Esophagus mucosa (tissue), 1 donor: ENCODE data around the gene NDUFA13. TPM values are rescaled to one million over a fixed set of nuclear protein-coding genes. Genes with fewer than 3 reads are reported as not detected.
A peak's percentile ranks its signal among the peaks of the same experiment; 100 is the strongest.

Experiments
- ATAC-seq: fragments of 200-7000 bp; cut with Tn5 transposase; one replicate; pipeline ENCODE4 v1.9.1; 2020
- total RNA-seq: library from RNA; stranded (reverse); gene quantifications from one replicate; pipeline ENCODE4 v1.2.4, GENCODE V29; 2023
- donor health status: DM: yes; HTN: yes; CAD: no.

Gene NDUFA13
- total RNA-seq, 1 donor from 2014 or later, result 314 TPM

DNA sequence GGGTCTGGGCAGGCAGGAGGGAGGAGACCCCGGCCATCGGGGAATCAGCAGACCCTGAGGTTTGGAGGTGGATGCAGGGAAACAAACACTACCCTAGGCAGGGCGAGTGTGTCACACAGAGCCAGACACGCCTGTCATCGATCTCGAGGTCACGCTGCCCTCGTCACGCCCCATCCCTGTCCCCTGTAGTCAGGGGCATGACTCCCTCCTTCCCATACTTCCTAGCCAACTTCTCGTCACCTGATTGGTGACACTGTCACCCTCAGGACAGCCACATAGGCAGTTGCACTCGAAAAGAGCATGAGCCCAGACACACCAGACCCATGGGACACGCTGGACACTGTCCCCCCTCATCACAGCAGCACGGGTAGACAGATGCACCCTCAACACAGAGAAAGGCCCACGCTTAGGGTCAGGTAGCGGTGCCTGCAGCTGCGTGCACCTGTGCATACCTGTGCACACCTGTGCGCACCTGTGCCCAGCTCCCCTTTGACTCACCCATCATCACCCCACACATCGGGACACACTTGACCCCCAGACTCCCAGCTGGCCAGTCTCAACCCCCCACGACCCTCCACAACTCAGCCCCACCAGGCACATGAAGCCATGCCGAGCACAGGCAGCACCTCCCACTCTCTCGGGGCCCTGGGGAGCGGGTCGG lies 33.9 kb downstream of the NDUFA13 start:
- ATAC-seq, result no peak

DNA sequence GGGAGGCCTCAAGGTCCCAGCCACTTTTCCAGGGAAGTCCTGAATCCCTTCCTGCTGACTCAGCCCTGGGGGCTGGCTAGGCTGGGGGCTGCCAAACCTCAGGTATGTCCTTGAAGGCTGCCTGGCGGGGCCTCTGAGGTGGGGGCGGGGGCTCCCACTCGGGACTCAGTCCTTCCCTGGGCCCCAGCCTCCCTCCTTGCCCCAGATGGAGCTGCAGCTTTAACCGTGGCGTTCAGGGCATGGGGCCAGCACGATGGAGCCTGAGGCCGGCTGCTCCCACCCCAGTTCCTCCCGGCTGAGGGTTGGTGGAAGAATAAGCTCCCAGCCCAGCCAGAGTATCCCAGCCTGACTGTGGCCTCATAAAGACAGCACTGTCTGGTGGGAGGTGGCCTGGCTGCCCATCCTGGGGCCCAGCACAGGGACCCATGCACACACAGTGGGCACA lies 34.5 kb downstream of the NDUFA13 start:
- no peak for ATAC-seq

DNA sequence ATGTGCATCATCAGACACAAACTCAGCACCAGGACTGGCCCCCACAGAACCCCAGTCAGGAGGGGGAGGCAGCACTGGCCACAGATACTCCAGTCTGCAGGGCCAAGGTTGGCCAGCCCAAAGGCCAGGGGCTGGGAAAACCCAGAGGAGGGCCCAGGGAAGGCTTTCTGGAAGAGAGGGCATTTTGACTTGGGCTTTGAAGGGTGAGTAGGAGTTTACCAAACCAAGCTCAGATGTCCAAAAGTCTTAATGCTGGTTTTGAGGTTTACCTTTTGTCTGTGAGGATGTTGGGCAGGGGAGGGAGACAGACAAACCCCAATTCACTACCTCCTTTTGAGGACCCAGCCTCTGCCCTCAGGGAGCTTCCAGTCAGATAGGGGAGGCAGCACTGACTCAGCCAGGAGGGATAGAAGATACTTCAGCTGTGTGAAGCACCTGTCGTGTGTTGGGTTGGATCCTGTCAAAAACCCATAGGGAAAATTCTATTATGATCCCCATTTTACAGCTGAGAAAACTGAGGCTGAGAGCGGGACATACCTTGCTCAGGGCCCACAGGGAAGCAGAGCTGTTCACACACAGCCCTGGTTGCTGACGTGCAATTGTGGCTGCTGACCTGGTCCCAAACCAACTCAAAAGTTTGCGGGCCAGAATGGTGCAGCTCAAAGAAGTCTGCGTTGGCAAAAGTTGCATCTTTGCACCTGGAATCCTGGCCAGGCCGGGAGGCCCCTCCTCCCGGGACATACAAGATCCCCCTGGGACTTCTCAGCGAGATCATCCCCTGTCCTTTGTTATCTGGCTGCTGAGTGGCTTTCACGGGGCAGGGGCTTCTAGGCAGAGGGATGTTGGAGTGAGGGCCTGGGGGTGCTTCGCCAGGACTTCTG lies 35.2 kb downstream of the NDUFA13 start:
- no peak for ATAC-seq

DNA sequence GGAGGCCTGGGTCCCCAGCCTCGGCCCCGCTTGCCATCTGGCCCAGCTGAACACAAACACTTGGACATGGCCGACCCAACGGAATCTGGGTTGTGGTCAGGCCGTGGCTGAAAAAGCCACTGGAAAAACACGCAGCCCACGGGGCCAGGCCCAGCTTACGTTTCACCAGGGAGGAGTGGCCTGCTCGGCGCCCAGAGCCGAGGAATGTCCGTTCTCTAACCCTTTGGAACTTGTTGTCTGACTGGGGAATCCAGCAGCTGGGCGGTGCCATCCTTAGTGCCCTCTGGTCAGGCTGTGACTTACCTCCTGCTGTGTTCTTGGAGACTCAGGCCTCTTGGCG lies 35.8 kb downstream of the NDUFA13 start:
- ATAC-seq, result no peak

DNA sequence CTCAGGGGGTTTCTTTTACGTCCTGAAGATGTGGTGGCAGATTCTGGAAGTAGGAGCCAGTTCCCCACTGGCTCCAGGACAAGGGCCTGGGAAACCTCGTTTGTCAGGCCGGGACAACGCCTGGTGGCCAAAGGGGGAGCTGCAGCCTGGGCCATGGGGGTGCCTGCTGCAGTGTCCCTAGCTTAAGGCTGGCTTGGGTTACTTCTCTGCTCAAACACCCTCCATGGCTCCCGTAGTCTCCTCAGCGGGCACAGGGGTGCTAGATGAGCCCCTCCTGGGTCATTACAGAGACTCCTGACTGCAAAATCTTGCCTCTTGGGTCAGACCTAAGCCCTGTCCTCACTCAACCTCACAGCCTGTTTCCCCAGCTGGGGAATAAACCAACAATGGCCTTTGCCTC lies 36.8 kb downstream of the NDUFA13 start:
- peak; percentile 42 for ATAC-seq

DNA sequence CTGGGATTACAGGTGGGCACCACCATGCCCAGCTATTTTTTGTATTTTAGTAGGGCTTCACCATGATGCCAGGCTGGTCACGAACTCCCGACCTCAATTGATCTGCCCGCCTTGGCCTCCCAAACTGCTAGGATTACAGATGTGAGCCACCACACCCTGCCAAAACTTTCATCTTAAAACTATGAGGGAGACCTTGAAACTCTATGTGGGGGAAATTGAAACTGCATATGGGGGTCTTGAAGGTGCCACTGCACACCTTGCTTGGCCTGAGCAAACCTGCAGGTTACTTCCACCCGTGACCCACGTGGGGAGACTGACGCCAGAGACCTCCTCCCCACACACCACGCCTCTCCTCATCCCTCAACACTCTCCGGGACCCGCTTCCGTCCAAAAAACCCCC lies 37.6 kb downstream of the NDUFA13 start:
- ATAC-seq, result no peak

DNA sequence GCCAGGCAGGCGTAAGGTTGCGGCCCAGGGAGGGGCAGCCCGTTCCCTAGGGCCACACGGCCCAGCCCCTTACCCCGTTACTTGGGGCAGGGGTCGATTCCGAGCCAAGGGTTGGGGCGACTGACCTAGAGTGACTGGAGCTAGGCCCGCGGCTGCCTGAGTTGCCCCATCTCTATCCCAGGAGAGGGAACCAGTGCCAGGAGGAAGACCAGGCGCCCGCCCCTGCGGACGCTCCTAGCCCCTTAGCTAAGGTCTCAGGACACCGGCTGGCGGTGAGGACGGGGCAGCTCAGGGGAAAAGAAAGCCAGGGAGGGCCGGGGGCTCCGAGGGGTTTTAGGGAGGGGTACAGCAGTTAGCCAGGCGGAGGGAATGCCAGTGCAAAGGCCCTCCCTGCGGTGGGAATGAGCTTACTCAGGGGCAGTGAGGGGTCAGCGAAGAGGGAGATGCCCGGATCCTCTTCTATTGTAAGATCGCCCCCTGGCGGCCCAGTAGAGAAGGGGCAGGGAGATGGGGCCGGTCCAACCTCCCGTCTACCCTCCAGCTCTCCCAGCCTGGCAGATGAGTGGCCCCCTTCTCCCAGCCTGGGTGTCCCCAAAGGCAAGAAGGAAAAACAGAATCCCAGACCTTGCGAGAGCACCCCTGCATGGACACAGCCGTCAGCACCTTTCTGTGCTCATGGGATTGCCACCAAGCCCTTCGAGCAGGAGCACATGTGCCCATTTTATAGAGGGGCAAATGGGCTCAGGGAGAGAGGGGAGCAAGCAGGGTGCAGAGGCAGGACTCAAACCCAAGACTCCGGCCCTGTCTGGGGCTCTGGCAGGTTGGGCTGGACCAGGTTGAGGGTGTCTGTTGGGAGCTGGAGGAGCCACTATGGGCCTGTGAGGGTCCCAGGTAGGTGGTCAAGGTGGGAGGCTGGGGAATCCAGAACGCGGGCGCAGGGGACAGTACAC lies 38.3 kb downstream of the NDUFA13 start:
- ATAC-seq, result peak; percentile 48

DNA sequence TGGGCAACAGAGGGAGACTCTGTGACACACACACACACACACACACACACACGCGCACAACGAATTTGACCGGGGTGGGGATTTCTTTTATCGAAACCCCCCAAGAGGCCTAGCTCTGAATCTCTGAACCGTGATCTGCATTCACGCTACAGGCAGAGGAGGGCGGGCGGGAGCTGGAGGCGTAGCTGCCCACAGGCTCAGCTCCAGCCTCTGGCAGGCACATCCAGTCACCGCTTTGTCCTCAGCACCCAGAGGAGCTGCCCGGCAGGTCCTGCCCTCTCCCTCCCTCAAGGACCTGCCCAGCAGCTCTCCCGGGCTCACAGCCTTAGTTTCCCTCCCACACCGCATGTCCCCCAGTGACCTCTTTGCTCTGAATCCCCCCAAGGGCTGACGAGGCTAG lies 42.0 kb downstream of the NDUFA13 start:
- ATAC-seq, result no peak

DNA sequence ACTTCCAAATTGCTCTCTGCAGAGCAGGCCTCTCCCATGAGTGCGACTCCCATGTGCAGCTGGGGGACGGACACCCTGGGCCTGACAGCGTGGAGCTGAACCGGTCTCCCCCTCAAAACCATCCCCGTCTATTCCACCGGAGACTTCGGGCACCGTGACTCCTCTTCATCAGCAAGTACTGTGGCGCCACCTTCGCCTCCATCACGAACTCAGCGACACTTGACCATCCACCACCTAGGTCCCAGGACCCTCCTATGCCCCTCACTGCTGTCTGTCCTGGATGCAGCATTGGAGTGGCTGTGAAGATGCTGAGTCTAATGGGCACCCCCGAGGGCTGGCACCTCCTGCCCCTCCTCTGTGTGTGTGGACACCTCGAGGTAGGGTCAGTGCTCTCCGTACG lies 42.6 kb downstream of the NDUFA13 start:
- ATAC-seq, result no peak

DNA sequence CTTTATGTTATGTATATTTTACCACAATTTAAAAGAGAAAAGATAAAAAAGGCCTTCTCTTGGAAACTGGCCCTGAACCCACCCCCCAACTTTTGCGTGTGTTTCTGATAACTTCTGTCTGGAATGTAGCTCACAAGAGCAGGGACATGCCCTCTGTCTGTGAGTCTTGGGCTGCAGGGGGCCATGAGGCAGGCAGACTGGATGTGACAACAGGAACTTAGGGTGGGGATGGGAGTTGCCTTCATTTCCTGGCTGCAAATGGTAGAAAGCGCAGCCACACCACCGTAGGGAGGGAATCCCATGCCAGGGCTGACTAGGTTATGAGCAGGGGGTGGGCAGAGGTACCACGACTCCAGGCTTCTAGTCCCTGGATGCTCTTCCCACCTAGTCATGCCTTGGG lies 43.9 kb downstream of the NDUFA13 start:
- no peak for ATAC-seq

DNA sequence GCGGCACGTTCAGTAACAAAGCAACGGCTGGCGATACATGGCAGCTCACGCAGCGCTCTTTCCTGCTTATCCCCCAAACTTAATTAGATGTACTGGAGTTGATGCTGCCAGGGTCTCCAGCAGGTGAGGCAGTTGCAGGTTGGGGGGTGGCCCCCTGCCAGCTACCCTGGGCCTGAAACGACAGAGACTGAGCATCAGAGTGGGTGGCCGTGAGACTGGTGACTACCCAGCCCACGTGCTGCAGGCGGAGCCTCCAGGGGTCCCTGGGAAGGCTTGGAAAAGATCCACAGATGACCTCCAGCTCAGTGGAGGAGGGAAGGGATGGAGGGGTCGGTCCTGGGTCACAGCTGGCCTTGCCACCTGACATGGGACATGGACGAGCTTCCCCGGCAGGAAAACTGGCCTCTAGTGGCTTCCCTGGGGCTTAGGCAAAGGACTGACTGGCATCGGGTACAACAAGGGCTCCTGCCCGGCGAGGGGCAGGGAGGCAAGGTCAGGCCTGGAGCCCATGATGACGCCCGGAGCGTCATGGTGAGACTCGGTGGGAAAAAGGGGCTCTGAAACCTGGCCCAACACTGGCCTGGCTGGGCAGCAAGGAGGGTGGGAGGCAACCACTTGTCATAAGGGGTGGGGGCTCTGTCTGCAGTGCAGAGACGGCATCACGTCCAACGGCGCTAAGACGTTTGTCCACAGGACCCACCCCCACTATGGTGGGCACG lies 46.1 kb downstream of the NDUFA13 start:
- no peak for ATAC-seq

DNA sequence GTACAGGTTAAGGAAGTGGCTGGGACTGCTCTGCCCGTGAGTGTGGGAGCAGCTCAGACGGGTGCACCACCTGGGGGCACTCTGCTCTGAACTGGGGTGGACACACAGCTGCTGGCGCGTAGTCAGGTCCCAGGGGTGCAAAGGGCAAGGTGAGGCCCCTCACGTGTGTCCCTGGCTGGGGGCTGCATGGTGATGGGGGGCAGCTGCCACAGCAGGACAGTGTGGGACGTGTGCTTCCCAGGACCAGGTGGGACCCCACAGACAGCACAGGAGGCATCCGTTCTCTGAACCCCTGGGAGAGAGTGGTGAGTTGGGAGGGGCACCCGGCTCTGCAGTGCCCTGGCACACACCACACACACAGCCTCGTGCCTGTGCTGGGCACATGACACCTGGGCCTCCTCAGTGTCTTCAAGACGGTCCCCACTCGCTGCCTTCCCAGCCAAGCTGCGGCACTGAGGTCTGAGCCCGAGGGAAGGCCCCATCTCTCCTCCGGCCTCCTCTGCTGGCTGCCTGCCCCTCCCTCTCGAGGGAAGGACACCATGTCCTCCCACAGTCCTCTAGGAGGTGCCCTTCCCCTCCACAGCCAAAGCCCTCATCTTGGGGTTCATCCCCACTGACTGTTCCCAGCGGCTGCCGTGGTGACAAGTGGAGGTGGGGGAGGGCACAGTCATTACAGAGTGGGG lies 46.8 kb downstream of the NDUFA13 start:
- peak; percentile 29 for ATAC-seq

DNA sequence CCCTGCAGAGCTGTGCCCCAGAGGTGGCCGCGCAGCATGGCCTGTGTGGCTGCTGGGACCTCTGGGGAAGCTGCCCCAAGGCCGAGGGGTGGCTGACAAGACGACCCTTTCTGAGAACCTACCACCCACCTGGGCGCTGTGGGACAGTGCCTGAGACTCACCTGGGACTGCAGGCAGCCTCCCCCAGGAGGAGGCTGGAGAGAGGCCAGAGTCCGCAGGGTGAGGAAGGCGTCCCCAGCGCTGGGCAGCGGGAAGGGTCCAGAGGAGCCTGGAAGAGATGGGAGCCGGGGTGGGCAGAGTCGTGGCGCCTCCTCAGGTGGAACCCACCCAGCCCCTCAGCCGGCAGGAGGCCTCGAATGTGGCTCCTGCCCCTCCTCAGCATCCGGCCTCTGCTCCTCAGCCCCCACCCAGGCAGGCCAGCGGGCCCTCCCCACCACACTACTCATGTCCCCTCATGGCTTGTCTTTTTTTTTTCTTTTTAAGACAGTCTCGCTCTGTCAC lies 47.4 kb downstream of the NDUFA13 start:
- peak; percentile 11 for ATAC-seq

DNA sequence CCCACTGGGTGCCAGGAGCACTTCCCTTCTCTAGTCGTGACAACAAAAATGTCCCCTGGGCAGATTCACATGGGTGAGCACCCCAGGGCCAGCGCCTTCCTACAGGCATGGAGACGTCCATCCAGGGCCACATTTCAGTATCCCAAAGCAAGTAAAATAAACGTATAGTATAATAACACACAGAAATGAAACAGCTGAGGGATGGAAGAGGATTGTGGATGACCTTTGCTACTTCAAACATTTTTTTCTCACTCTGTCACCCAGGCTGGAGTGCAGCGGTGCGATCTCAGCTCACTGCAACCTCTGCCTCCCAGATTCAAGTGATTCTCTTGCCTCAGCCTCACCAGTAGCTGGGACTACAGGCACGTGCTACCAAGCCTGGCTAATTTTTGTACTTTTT lies 50.3 kb downstream of the NDUFA13 start:
- no peak for ATAC-seq

DNA sequence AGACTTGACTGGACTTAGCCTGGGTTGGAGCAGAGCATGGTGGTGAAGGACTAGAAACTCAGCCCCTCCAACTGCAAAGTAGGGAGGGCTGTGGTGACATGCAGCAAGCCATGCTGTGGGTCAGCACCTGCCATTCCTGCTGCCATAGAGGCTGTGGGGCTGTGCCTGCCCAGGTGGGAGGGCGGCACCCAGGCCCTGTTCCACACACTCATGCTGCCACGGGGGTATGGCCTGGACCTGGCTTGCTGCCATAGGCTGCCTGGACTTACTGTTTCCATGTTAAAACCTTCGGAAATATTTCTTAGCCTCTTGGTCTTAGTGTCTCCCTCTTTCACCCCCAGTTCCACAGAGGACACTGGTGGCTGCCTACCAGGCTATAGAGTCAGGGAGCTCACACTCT lies 51.4 kb downstream of the NDUFA13 start:
- no peak for ATAC-seq

DNA sequence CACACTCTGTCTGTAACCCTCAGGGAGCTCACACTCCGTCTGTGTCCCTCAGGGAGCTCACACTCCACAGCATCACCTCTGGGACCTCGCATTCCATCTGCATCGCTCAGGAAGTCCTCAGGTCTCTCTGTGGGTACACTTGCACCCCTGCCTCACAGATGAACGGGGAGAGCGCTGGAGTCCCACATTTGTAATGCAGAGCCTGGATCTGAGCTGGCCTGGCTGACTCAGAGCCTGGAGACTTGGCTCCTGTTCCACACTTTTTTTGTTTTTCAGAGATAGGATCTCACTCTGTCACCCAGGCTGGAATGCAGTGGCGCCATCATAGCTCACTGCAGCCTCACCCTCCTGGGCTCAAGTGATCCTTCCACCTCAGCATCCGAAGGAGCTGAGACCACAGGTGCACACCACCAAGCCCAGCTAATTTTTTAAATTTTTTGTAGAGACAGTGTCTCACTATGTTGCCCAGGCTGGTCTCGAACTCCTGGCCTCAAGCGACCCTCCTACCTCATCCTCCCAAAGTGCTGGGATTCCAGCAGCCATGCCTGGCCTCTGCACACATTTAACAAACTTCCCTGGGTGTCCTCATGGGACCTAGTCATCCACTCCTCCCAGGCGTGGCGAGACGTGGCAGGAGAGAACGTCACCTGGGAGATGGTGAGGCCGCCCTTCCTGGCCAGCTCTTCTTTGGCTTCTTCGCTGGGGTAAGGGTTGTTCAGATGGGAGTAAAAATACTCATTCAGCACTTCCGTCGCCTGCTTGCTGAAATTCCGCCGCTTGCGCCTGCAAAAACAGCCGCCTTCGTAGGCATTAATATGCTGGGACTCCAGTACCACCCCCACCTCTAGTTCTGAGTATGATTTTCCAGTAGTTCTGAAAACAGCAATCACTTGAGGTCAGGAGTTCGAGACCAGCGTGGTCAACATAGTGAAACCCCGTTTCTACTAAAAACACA lies 53.1 kb downstream of the NDUFA13 start:
- ATAC-seq, result no peak

DNA sequence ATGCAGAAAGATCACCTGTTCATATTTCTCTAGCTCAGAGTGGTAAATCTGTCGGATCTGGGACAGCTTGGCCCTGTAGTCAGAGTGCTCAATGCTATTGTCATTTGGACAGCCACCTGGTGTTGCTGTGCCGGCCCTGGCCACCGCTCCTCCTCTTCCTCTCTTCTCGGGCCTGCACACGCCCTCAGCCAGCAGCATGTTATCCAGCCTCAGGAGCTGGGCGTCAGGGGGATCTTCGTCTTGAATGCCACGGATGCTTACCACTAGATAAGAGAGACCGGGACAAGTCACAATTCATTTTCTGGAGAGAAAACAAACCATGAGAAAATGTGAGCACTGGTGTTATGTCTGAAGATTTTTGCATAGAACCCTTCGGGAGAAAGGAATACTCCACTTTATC lies 54.5 kb downstream of the NDUFA13 start:
- ATAC-seq, result no peak

DNA sequence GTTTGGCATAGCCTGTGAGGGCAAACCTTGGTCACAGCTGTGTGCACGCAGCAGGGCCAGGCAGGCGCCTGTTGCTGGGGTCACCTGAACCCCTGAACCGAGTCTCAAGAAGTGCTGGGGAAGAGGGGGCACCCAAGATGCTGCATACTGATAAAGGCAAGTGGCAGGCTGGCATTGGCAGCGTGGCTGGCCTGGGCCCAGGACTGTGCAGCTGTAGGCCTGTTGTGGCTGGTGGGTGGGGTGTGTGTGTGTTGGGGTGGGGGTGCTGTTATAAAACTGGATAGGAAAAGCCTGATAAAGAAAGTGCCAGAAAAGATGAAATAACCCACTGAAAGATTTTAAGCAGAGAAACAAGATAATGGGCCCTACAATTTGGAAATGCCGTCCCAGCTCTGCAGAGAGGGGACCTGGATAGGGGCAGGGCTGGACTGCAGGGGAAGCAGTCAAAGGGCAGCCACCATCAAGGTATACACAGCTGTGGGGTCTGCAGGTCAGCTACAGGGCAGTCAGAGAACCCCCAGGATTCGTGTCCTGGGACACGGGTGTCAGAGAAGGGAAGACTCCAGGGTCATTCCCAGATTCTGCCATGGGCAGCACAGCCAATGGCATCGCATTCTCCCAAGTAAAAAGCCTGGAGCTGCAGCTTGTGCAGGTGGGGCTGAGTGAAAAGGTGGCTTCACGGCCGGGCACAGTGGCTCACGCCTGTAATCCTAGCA lies 55.2 kb downstream of the NDUFA13 start:
- ATAC-seq, result no peak

DNA sequence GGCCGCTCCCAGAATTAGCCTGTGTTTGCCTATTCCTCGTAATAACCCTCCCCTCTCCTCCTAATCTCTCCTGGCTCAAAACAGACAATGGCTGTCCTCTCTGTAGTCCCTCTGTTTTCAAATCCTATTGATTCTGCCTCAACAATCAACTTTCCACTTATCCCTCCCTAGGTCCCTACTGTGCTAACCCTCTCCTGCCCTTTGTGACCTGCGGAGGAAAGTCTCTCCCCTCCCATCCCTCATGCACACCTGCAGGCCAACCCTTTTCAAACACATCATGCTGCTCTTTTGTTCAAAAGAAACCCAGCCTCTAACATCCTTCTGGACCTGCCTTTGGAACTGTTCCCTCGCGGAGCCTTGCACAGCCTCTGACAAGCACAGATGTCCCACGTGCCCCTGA lies 59.4 kb downstream of the NDUFA13 start:
- no peak for ATAC-seq
